ENCODE data around the gene EOMES. TPM values are rescaled to one million over a fixed set of nuclear protein-coding genes. Genes with fewer than 3 reads are reported as not detected.

The EOMES gene
- total and polyA plus RNA-seq, 2 donors (not counting 3 experiments of a cell fraction or from before 2014, with no cell fraction given) = not detected

DNA sequence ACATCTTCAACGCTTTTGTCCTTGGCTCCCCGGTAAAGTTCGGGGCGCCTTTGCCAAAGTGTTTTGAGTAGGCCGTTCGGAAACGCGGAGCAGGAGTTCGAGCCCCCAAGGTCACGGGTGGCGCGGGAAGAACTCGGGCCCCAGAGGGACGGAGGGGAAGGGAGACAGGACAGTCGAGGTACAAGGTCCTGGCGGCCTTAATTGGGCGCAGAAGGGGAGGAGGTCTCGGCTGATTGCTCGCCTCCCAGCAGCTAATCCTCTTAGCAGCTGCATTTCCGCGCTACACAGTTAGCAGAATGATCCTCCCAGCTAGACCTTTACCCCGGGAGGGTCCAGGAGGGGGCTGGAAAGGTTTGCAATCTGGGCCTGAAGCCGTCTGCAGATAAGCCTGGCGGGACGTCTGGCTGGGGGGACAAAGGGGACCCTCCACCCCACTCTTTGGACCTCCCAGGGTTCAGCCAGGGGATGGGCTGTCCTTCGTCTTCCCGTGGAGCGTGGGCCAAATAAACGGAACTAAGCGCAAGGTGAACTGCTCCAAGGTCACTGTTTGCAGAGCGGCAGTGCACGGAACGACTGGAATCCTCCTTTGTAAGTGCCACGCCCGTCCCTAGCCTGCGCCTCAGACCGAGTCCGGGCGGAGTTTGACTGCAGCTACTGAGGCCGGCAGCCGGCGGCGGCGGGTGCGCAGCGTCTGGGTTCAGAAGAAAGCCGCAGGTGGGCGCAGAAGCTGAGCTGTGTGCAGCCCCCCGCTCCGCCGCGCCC is 7.2 kb downstream of the EOMES start:
- H2AFZ ChIP-seq (ENCODE audit: low read depth, low read length) = no peak overlapping the region

DNA sequence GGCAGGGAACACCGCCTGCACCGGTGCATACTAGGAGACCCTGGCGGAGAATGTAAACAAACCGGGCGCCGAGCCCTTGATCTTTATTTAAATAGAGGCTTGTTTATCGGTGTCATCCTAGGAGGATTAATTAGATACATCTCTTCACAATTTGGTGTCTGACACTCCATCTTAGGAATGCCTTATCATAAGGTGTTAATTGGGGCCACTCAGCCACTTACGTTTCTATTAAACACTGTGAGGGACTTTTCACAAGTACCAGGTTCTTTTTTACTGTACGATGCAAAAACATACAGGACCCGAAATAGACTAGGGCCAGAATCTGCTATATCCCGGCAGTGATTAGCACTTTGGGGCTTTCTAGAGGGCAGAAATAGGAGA is 8.0 kb downstream of the EOMES start:
- FAIRE-seq = no peak
- no peak overlapping the region for H3K4me3 ChIP-seq (replicated peaks in 1 of 3; ENCODE audit: insufficient read depth in 1 of 3, low read depth in 1 of 3, low read length in 3 of 3)
- peak overlapping the region; percentile 41 for H3K4me2 ChIP-seq (ENCODE audit: insufficient read depth, low read length)
- H4K20me1 ChIP-seq (replicated peaks; ENCODE audit: control insufficient read depth, extremely low read depth, insufficient read depth, low read length) = no peaks in the 10 kb centered on the region
- no peaks in the 10 kb centered on the region for H3K9me1 ChIP-seq (replicated peaks; ENCODE audit: control insufficient read depth, extremely low read depth, insufficient read depth, low read length)
- dilution Hi-C loops (cut with MboI; ENCODE audit: extremely low pct_ligation_motif_present, low sequenced_read_pairs) = no loop called here
- TF ChIP-seq EZH2 (IDR thresholded peaks at IDR 0.05; ENCODE audit: borderline replicate concordance, low read depth, low read length, severe bottlenecking) (no peak), POLR2A (IDR thresholded peaks at IDR 0.05; ENCODE audit: low read depth, low read length) (no peak), FOS (IDR thresholded peaks at IDR 0.05; ENCODE audit: borderline replicate concordance, insufficient read depth, low read length) (no peak), GATA2 (IDR thresholded peaks at IDR 0.05; ENCODE audit: insufficient read depth, insufficient read length, low read depth, low read length) (no peak), MYC (IDR thresholded peaks at IDR 0.05; ENCODE audit: low read depth, low read length) (no peak), JUN (IDR thresholded peaks at IDR 0.05; ENCODE audit: borderline replicate concordance, insufficient read depth, insufficient read length, low read depth) (no peak), POLR2AphosphoS5 (IDR thresholded peaks at IDR 0.05; ENCODE audit: insufficient read depth, low read depth, low read length) (no peak)
- TF ChIP-seq, protein P1, sequence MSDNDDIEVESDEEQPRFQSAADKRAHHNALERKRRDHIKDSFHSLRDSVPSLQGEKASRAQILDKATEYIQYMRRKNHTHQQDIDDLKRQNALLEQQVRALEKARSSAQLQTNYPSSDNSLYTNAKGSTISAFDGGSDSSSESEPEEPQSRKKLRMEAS (IDR thresholded peaks at IDR 0.05; ENCODE audit: insufficient read depth, insufficient read length) = no peak
- TF ChIP-seq, protein P2, sequence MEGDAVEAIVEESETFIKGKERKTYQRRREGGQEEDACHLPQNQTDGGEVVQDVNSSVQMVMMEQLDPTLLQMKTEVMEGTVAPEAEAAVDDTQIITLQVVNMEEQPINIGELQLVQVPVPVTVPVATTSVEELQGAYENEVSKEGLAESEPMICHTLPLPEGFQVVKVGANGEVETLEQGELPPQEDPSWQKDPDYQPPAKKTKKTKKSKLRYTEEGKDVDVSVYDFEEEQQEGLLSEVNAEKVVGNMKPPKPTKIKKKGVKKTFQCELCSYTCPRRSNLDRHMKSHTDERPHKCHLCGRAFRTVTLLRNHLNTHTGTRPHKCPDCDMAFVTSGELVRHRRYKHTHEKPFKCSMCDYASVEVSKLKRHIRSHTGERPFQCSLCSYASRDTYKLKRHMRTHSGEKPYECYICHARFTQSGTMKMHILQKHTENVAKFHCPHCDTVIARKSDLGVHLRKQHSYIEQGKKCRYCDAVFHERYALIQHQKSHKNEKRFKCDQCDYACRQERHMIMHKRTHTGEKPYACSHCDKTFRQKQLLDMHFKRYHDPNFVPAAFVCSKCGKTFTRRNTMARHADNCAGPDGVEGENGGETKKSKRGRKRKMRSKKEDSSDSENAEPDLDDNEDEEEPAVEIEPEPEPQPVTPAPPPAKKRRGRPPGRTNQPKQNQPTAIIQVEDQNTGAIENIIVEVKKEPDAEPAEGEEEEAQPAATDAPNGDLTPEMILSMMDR (IDR thresholded peaks at IDR 0.05; ENCODE audit: extremely low read depth in 1 of 2, insufficient read depth in 1 of 2, low read depth in 1 of 2, low read length in 2 of 2) = no peak
- H3K4me1 ChIP-seq (ENCODE audit: control insufficient read depth, extremely low read depth, insufficient read depth, low read length) = peaks cover 23% of the 10 kb centered on the region
- no peaks in the 10 kb centered on the region for H3K36me3 ChIP-seq (ENCODE audit: control insufficient read depth in 2 of 2, extremely low read depth in 1 of 2, insufficient read depth in 2 of 2, low read length in 2 of 2)
- intact Hi-C loops (cut with micrococcal nuclease) = no loop called here
- BruUV-seq (replicated peaks) = no TSS peak
- no peak overlapping the region for H3K9ac ChIP-seq (replicated peaks; ENCODE audit: extremely low read depth, insufficient read depth, low read length)
- no peaks in the 10 kb centered on the region for H3K9me3 ChIP-seq (replicated peaks; ENCODE audit: control insufficient read depth, insufficient read depth, low read length)
- no peaks in the 10 kb centered on the region for H3K79me2 ChIP-seq (ENCODE audit: control insufficient read depth, insufficient read depth, low read length)
- no peak overlapping the region for H2AFZ ChIP-seq (ENCODE audit: low read depth, low read length)
- H3K27ac ChIP-seq (ENCODE audit: insufficient read depth, low read depth, low read length) = no peak overlapping the region
- CTCF ChIA-PET = no interaction called here
- peaks cover 68 to 80% of the 10 kb centered on the region in 2 experiments for H3K27me3 ChIP-seq (ENCODE audit: control insufficient read depth in 2 of 2, insufficient read depth in 2 of 2, low read length in 2 of 2)
- no peak for DNase-seq (ENCODE audit: low read depth, low spot score)
- POLR2A ChIA-PET = no interaction called here

More for the DNA sequence above, 7.2 kb downstream of the EOMES start:
- dilution Hi-C loops (cut with MboI; ENCODE audit: extremely low pct_ligation_motif_present, low sequenced_read_pairs) = no loop called here
- Histone ChIP-seq H3K9me1 (replicated peaks; ENCODE audit: control insufficient read depth, extremely low read depth, insufficient read depth, low read length) (no peaks in the 10 kb centered on the region), H3K27ac (ENCODE audit: insufficient read depth, low read depth, low read length) (no peak overlapping the region), H3K4me2 (ENCODE audit: insufficient read depth, low read length) (no peak overlapping the region), H3K79me2 (ENCODE audit: control insufficient read depth, insufficient read depth, low read length) (no peaks in the 10 kb centered on the region), H3K4me3 (replicated peaks in 1 of 3; ENCODE audit: insufficient read depth in 1 of 3, low read depth in 1 of 3, low read length in 3 of 3) (no peak overlapping the region), H3K9me3 (replicated peaks; ENCODE audit: control insufficient read depth, insufficient read depth, low read length) (no peaks in the 10 kb centered on the region), H3K36me3 (ENCODE audit: control insufficient read depth in 2 of 2, extremely low read depth in 1 of 2, insufficient read depth in 2 of 2, low read length in 2 of 2) (no peaks in the 10 kb centered on the region), H3K27me3 (ENCODE audit: control insufficient read depth in 2 of 2, insufficient read depth in 2 of 2, low read length in 2 of 2) (peaks cover 72 to 84% of the 10 kb centered on the region in 2 experiments), H3K4me1 (ENCODE audit: control insufficient read depth, extremely low read depth, insufficient read depth, low read length) (peaks cover 23% of the 10 kb centered on the region), H4K20me1 (replicated peaks; ENCODE audit: control insufficient read depth, extremely low read depth, insufficient read depth, low read length) (no peaks in the 10 kb centered on the region), H3K9ac (replicated peaks; ENCODE audit: extremely low read depth, insufficient read depth, low read length) (no peak overlapping the region)
- CTCF ChIA-PET = interaction anchor here (0.6 to 1.5 kb wide), 4 partner anchors 14 to 613 kb away, joined by 3 to 4 read pairs (median 3); no protein-coding TSS in a partner anchor
- no peak for TF ChIP-seq FOS (IDR thresholded peaks at IDR 0.05; ENCODE audit: borderline replicate concordance, insufficient read depth, low read length)
- peak; percentile 97 for TF ChIP-seq EZH2 (IDR thresholded peaks at IDR 0.05; ENCODE audit: borderline replicate concordance, low read depth, low read length, severe bottlenecking)
- BruUV-seq (replicated peaks) = no TSS peak
- POLR2A ChIA-PET = no interaction called here
- DNase-seq (ENCODE audit: low read depth, low spot score) (no peak), FAIRE-seq (peak; percentile 42)
- intact Hi-C loops (cut with micrococcal nuclease) = no loop called here

Measured in endothelial cell of umbilical vein (primary cell).